NOMO-1 (cell line): ENCODE measurements around the gene SLC43A1.

Experiments used
- DNase-seq, 2 experiments: peaks; one replicate each; lab custom pipeline; 2025; ENCODE audit not compliant: unreplicated experiment in 2 of 2; lab: John Stamatoyannopoulos, UW

Gene SLC43A1

DNA sequence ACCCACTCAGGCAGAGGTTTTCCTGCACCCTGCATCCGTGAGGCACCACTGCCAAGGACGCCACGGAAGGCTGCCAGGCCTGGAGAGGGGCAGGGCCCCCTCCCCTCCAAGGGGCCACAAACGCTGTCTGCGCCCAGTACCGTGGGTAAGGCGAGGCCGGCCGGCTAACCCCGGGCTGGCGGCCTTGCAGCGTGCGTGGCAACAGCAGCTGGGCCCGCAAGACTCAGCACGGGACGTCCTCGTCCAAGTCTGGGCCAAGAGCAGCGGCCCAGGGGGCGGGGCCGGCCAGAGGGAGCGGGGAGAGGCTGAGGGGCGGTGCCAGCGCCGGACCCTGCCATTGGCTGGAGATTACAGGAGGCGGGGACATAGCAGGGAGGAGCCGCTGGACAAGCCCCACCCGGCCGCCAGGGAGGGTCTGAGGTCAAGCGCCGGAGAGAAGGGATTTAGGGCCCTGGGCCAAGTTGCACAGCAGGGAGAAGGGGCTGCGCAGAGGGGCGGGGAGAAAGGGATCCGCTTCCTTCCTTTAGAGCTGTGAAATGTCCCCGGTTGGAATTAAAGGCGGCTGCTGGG is 16.0 kb downstream of the SLC43A1 start:
- DNase-seq = peak; percentile 40 to 50

DNA sequence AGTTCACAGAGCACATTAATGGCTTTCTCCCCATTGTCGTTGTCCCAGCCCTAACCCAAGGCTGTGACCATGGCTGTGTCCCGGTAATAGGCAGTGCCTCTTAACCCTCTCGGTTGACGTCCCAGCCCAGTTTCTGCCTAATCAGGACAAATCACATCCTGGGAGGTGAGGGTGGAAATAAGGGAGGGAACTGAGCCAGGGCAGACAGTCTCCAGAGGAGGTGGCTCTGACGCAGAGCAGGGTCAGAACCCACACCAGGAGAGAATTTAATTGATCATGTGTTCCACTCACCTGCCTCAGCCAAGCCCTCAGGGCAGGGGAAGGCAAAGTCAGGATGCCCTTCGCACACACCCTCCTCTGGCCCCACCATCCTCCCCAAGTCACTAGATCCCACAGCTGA is 17.0 kb downstream of the SLC43A1 start:
- DNase-seq = no peak

DNA sequence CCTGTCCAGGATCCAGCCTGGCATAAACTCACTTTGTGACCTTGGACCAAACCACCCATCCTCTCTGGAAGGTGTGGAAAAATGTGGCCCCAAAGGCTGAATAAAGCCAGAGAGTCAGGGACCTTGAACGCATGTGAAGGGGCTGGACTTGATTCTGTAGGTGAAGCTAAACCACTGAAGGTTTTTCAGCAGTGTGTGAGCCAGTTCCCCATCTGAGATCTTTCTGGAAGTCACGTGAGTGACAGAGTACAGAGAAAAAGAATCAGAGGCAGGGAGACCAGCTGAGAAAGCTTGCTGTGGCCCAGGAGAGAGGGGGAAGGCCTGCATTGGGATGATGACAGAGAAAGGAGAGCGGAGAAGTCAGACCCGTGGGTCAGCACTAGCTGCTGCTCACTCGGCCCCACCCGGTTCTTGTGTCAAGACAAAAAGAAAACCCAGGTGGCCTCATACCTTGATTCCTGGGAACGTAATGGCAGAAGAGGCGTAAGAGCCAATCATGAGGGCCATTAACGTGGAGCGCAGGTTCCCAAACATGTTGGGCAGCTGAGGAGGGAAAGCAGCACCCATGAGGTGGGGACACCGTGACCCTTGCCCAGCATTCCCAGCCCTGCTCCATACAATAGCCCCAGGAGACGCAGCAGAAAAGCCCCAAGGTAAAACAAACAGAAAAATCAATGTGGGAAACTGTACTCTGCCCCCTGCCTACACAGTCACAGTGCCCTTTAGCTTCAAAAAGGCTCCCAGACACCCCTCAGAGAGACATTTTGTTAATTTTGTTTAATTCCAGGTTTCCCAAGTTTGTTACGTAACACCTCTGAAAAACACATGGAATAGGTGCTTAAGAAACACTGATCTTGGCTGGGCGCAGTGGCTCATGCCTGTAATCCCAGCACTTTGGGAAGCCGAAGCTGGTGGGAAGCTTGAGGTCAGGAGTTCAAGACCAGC is 17.9 kb downstream of the SLC43A1 start:
- no peak for DNase-seq

DNA sequence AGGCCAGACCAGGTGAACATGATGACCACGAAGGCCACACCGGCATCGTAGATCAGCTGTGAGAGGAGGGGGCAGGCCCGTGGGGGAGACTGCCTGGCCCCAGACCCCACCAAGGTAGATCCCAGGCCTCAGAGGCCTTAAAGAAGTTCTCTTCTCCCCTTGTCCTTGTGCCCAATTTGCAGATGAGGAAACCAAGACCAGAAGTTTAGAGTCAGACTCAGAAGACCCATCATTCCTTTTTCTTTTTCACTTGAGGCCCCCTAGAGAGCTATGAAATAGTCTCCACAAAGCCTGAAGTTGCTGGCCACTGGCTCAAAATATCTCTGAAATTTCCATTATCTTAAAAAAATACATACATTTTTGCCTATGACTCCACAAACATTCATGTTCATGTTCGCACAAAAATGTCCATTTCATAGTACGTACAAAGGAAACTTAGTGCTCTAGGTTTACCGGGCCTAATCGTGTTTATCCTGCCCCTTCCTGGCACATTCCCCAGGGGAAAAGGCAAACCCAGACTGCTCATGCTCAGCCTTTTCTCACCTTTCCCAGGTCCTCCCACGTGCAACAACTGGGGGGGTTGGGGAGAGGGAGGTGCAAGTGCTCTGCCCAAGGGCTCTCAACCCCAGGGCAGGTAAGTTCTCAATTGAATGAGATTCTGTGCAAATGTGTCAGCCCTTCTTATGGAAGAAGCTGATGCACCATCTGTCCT is 19.2 kb downstream of the SLC43A1 start:
- no peak for DNase-seq

DNA sequence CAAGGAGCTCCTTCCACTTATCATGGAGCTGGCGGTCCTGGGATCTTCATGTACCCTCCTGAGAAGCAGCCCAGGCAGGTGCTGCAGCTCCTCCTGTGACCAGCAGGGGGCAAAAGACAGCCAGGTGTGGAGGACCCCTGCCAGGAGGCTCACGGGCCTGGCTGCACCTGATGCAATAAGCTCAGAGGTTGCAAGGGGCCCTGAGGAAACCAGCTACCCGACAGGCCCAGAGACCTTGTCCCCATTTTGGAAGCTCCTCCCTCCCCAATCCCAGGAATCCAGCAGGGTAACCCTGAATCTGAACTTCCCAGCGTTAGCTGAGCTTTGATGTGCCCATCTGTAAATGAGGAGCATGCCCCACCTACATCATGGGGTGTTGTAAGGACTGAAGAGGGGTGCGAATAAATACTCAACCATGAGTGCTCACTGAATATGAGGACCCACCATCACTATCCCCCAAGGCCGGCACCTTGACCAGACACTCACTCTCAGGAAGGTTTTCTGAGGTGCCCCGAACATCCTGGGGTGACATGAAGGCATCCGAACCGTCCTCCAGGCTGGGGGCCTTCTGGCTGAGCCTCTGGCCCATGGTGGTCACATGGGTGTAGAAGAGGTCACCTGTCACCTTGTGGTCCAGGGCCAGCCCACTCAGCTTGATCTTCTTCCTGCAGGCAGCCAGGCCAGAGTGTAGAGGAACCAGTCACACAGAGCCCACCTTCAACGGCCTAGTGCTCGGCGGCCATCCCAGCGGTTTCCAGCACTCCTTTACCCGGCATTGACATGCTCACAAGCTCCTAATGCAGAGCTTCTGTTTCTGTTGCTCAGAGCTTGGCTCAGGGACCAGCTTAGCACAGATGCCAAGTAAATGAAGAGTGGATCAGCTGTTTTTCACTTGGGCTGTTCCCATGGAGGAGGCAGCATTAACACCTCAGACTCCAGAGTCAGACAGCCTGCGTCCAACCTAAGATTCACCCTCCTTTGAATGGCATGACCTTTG is 21.7 kb downstream of the SLC43A1 start:
- no peak for DNase-seq

DNA sequence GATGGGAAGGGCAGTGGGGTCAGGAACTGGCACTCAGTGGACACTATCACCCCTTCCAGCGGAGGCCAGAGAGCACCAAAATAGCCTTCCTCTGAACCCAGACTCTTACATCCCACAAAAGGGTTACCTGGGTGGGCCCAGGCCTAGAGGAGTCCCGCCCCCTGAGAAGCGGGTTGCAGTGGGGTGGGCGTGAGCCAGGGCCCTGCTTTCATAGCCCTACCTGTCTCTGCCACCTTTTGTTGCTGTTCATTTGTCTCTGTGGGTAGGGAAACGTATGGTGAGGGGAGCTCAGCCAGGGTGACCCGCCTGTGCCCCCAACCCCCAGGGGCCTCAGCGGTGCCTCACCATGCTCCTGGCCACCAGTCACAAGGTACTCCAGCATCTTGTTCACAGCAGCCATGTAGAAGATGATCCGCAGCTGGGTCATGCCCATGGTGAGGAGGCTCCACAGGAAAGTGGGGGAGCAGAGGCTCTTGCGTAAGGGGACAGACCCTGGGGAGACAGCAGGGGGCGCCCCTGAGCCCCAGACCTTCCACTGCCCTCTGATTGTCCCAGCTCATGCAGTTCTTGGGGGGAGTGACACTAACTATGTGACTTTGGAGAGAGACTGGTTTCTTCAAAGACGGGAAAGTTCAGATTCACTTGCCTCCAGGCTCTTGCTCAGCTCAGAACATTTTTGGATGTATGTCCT is 24.0 kb downstream of the SLC43A1 start:
- DNase-seq = peak; percentile 38 to 55

DNA sequence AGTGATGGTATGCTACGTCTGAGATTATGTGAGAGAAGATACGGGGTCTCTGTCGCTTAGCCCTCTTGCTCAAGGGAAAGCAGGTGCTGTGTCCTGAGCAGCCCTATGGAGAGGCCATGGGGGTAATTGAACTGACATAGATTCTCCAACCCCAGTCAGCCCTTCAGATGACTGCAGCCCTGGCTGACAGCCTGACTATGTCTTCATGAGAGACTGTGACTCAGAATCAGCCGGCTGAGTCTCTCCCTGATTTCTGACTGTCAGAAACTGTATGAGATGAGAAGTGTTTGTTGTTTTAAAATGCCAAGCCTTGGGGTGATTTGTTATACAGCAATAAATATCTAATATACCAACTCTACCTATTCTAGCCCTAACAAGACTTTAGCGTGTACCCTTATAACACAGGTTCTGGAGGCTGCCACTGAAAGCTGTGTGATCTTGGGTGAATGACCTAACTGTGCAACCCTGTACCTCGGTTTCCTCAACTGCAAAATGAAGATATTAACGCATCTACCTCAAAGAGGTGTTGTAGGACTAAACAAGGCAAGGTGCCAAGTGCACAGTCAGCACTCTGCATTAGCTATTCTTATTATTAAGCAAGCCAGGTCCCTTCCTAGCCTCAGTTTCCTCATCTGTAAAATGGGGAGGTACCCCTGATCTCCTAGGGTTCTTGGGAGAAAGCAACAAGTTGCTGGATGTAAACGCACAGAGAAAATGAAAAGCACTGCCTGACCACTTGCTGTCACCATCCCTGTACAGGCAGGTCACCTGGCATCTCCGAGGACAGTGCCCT is 24.9 kb downstream of the SLC43A1 start:
- no peak for DNase-seq

DNA sequence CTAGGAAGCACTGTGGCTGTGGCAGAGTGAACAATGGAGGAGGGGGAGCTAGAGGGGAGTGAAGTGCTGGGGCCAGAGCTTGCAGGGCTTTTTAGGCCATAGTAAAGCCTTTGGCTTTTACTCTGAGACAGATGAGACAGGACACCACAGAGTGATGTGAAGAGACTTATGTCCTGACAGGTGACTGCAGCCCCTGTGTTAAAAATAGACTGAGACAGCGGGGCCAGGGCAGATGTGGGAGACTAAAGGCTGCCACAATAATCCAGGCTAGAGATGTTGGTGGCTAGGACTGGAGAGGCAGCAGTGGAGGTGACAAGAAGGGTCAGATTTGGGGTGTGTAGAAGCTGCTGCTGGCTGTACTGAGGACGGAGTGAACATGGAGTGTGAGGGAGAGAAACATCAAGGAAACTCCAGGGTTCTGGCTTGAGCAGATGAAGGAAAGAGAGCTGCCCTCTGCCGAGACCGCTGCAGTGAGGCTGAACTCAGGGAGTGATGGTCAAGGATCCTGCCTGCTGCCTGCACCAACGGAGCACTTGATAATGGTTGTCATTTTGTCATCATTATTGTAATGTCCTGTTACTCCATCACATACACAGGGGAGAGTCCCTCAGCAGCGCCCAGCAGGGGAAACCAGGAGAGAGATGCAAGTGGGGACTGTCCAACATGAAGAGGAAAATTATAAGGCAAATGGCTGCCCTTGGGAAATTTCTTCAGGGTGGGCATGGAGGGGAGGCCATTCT is 27.4 kb downstream of the SLC43A1 start:
- DNase-seq = no peak

DNA sequence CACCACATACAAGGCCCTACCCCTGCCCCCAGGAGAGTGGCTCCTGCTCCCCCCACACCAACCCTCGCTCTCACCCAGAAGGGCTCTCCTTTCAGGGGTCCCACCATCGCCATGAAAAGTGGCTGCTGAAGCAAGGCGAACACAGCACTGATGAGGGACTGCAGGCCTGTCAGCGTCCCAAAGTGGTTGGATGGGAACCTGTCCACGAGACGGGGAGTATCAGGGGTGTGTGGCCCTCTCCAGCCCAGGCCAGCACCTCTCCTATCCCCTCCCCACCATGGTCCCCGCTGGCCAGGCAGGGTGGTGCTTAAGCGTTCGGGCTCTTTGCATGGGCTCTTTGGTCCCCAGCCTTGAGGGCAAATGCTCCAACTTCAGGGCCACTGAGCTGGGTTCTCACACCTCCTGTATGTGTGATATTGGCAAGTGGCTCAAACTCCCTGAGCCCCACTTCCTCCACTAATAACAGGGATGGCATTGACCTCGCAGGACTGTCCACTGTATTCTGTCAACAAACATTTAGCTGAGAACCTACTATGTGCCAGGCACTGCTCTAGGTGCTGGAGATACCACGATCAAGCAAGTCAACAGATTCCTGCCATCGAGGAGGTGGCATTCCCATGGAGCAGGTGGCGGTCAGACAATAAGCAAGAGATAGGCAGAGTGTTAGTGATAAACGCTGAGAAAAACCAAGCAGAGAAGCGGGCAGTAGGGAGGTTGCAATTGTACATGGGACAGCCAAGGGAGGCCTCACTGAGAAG is 28.3 kb downstream of the SLC43A1 start:
- DNase-seq = no peak

DNA sequence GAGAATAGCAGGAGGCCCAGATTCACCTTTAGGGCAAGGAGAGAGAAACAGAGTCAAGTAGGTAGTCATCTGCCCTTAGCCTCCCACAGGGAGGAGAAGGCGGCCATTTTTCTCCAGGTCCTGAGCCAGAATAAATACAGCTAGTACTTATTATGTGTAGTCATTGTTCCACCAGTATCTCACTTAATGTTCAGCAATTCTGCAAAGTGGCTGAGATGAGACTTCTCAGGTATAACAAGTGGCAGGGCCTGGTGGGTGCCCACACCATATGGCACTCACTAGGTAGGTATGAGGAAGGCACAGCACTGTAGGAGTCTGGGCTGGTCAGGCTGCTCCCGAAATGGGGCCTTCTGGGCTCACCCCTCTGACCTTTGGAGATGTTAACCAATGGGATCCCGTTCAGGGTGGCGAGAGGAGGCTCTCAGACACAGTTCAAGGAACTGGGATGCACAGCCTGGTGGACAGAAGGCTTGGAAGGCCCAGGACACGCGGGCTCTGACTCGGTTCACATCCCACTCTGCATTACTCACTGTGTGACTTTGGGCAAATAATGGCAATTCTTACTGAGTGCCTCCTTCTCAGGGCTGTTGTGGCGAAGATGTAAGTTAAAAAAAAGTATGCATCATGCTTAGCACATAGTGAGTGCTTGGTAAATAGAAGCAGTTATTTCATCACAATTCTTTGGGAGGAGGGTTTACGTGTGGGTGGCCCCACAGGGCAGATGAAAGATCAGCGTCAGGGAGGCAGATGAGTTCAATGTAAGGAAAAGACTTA is 30.1 kb downstream of the SLC43A1 start:
- peak; percentile 84 to 89 for DNase-seq

DNA sequence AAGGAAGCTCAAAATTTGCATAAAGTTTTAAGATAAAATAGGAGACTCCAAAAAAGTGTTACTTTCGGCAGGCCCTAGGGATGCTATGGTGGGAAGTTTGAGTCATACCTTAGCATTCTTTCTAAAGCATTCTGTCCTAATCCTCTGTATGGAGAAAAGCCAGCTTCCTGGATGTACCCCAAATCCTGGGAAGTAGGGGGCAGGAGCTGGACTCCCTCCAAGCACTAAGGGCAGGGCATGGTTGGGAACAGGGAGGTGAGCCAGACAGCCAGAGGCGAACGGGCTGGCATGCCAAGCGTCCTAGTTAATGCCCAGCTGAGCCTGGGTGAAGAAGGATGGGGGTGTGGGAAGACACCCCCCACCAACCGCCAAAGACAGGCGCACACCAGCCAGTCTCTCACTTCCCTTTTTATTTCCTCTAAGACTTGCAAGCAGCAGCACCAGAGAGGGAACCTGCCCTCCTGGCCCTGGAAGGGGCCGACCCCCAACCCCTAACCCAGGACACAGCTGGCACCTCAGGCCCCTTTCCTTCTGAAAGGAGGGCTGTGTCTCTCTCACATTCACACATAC is 31.3 kb downstream of the SLC43A1 start:
- DNase-seq = peak; percentile 79 to 92

DNA sequence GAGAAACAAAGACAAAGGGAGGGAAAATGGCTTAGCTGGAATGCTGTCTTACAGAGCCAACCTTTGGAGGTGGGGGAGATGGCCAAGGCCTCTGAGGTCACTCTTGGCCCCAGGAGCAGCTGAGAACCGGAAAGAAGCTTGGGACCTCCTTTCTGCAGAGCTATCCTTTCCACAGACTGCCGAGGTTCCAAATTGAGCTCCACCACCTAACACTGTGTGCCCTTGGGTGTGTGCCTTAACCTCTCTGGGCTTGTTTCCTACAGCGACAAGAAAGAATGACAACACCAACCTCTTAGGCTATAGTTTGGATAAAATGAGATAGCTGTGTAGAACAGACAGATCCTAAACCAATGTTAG is 32.0 kb downstream of the SLC43A1 start:
- DNase-seq = no peak

DNA sequence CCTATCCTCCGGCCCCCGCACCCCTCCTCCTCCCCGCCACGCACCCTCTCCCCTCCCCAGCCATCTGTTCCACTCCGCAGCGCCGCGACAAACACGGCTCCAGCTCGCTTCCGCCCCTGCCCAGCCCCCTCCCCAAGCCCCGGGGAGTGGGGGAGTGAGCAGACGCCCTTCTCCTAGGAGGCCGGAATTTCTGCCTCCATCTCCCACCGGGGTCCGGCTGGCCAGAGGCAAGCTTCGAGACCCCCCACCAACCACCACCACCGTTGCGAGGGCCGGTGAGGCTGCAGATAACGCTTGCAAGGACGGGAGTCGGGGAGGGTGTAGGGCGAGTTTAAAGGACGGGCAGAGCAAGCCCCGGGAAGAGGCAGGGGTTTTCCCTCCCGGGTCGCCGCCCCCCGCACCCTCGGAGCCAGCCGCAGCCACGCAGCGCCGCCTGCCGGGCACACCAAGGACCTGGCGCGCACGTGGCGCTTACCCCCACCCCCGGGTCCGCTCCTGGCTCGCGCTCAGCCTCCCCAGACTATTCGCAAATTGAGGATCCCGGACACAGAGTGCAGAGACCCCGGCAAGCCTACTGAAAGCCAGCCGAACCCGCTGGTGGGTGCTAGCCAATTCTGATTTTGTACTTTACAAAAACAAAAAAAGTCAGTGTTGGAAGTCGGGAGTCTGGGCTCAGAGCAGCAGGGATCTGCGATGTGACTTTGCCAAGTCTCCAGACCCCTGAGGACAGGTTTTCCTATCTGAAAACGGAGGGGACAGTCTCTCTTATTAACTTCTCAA is 32.5 kb downstream of the SLC43A1 start:
- DNase-seq = peak; percentile 61 to 79

DNA sequence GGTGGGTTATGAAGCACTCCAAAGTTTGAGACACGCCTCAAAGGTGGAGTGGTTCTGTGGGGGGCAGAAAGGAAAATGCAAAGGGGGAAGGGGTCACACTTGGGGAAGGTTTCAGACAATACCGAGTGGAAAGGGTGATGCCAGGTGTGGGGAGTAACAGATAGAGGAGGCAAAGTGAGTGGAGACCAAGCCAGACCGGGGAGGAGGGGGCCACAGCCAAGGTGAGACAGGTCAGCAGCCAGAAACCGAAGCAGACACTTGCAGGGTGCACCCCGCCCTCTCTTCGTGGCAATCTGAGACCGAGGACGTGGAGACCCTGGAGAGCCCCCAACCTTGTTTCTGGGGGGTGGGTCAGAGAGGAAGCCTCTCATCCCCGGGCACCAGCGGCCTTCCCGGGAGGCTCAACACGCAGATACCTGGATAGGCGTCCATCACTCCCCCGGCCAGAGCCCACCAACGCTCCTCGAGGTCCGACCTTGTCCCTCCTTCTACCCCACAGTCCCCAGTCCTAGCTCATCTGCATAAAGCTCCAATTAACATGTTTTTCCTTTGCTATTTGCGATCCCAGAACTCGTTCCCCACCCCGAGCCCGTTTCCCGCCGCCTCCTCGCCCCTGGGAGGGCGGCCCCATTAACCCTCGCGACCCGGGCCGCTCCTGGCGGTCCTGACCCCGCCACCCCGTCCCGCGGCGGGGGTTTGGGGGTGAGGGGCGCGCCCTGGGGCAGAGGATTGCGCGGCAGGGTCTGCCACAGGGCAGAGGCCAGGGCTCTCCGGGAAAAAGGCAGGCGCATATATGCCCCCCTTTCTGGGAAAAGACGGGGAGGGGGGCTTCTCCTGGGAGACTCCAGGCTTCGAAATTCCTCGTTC is 33.4 kb downstream of the SLC43A1 start:
- DNase-seq = no peak

DNA sequence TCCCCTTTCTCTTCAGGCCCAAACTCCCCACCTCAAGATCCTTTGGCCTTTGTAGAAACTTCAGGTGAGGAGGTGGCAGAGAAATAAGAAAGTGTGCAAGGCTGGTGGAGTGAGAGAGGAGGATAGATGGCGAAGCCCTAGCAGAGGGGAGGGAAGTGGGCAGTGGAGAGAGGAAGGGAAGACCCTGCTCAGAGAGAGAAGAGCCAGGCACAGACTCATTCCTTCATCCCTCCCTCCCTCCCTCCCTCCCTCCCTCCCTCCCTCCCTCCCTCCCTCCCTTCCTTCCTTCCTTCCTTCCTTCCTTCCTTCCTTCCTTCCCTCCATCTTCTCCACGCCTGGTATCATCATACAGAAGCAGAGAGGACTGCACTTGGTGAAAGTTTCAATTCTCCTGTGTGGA is 34.2 kb downstream of the SLC43A1 start:
- no peak for DNase-seq
